EL (cell line): ENCODE measurements around the gene GAS2L3.

ENCODE experiments used
- DNase-seq: peaks from one replicate; pipeline ENCODE4 v3.0.0-alpha.2; 2016

The GAS2L3 gene

GRCh38 chr12:100668945-100669536, 95.6 kb downstream of the GAS2L3 start:
- peak; percentile 72 for DNase-seq

GRCh38 chr12:100669922-100670321, 96.4 kb downstream of the GAS2L3 start:
- DNase-seq, result no peak

GRCh38 chr12:100671396-100672074, 98.1 kb downstream of the GAS2L3 start:
- DNase-seq, result no peak

- DNase-seq, result peak; percentile 30
Measured at GRCh38 chr12:100672075-100672592, 98.7 kb downstream of the GAS2L3 start.

GRCh38 chr12:100674036-100674888, 100.8 kb downstream of the GAS2L3 start:
- DNase-seq, result no peak
